OCI-LY3 (cell line): ENCODE measurements around the gene C2orf76.
A peak's percentile ranks its signal among the peaks of the same experiment; 100 is the strongest.

Experiments
- H2AFZ ChIP-seq: fragments of 200-600, 300-600 bp; shearing (Covaris generic); 2 replicates; pipeline ENCODE4 v1.6.0; 2014; ENCODE audit warnings: antibody characterized with exemption, low read depth, low read length
- H3K27ac ChIP-seq: fragments of 200-600, 300-600 bp; sonication (generic); 2 replicates; pipeline ENCODE4 v1.5.1; 2014; ENCODE audit warnings: mild to moderate bottlenecking, low read length, moderate library complexity, mixed read lengths
- H3K27me3 ChIP-seq: fragments of 200-600, 300-600 bp; sonication (generic); 2 replicates; pipeline ENCODE4 v1.6.1; 2014; ENCODE audit warnings: low read depth, low read length, mixed read lengths
- H3K36me3 ChIP-seq: fragments of 200-600, 300-600 bp; sonication (generic); replicated peaks from 2 replicates; pipeline ENCODE3; 2014; ENCODE audit warnings: low read depth, low read length, mixed read lengths
- H3K4me1 ChIP-seq: fragments of 300-600, 200-600 bp; sonication (generic); 2 replicates; pipeline ENCODE4 v1.6.1; 2014; ENCODE audit warnings: low read length, mixed read lengths
- H3K4me2 ChIP-seq: fragments of 200-600, 300-600 bp; sonication (generic); 2 replicates; pipeline ENCODE4 v1.6.1; 2014; ENCODE audit warnings: low read length, mixed read lengths
- H3K4me3 ChIP-seq: fragments of 300-600, 200-600 bp; sonication (generic); 2 replicates; pipeline ENCODE4 v1.5.1; 2014; ENCODE audit warnings: antibody characterized with exemption, mild to moderate bottlenecking, low read length, moderate library complexity
- H3K79me2 ChIP-seq: fragments of 300-600, 200-600 bp; shearing (Covaris generic); 2 replicates; pipeline ENCODE4 v1.6.1; 2014; ENCODE audit warnings: mild to moderate bottlenecking, low read length, mixed read lengths
- H3K9ac ChIP-seq: fragments of 300-600, 200-600 bp; shearing (Covaris generic); 2 replicates; pipeline ENCODE4 v1.6.0; 2014; ENCODE audit warnings: mild to moderate bottlenecking, low read length, moderate library complexity
- H3K9me3 ChIP-seq: fragments of 200-600, 300-600 bp; shearing (Covaris generic); 2 replicates; pipeline ENCODE4 v1.6.1; 2014; ENCODE audit warnings: low read length, mixed read lengths; ENCODE audit not compliant: insufficient read depth
- H4K20me1 ChIP-seq: fragments of 200-600, 300-600 bp; sonication (generic); 2 replicates; pipeline ENCODE4 v1.6.1; 2016; ENCODE audit warnings: low read length, mixed read lengths; ENCODE audit not compliant: insufficient read depth
- EZH2phosphoT487 ChIP-seq: fragments of 200-600 bp; shearing (Covaris generic); IDR thresholded peaks from 2 replicates; pipeline ENCODE4 v1.6.1; 2018; ENCODE audit warnings: antibody characterized with exemption, mixed run types, low read depth
- TF ChIP-seq, protein P1 (sequence below): fragments of 200-600, 300-600 bp; sonication (generic); IDR thresholded peaks from 2 replicates; pipeline ENCODE4 v1.5.1; 2014; ENCODE audit warnings: antibody characterized with exemption, low read length, low read depth

The C2orf76 gene

DNA sequence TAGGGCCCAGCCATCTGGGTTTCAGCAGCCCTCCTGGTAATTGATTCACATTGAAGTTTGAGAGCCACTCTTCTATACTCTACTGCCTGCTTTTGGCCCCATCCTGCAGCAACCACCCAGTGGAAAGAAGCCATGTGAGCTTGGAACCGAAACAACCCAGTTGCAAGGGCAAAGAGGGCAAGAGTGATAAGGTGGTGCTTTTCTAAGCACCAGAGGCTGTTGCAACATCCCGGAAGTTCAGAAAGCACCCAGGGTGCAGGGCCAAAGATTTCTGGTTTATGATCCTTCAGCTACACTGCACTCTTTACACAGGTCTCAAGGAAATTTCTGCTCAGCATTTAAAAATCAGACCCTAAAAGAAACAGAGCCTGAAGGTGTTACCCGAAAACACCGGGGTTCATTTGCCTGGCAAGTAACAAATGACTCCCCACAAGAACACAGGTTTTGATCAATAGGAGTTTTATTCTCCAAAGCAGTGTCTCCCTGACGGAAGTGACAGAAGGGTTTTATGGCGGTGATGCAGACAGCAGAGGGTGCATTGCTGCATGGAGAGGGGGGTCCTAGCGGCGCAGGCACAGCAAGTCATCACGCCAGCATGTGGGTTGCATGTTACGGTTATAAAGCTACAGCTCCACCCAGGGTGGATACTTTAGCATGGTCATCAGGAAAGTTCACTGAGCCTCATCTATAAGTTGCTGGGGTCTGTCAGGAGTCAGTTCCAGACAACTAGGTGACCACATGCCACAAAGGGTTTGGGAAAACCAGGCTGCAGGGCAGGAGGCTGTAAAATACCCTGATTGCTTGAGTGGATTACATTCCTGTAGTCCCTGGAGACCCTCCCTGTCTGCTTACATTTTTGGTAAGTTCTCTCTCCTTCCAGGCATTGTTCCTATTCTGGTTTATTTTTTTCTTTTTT lies 36.3 kb upstream of the C2orf76 start:
- Histone ChIP-seq H3K36me3 (no peaks in the 10 kb centered on the region), H3K4me2 (no peak overlapping the region), H4K20me1 (no peaks in the 10 kb centered on the region), H3K9me3 (no peaks in the 10 kb centered on the region), H3K4me1 (peaks cover 5% of the 10 kb centered on the region; the same call in 1 of the 2 replicates), H2AFZ (peak overlapping the region; percentile 60; the same call in 1 of the 2 replicates), H3K9ac (no peak overlapping the region), H3K79me2 (no peaks in the 10 kb centered on the region), H3K4me3 (no peak overlapping the region), H3K27ac (no peak overlapping the region), H3K27me3 (0 out of 2 replicates have a peak, but pooled peaks cover 3% of the 10 kb centered on the region)
- no peak for TF ChIP-seq EZH2phosphoT487
- TF ChIP-seq, protein P1, sequence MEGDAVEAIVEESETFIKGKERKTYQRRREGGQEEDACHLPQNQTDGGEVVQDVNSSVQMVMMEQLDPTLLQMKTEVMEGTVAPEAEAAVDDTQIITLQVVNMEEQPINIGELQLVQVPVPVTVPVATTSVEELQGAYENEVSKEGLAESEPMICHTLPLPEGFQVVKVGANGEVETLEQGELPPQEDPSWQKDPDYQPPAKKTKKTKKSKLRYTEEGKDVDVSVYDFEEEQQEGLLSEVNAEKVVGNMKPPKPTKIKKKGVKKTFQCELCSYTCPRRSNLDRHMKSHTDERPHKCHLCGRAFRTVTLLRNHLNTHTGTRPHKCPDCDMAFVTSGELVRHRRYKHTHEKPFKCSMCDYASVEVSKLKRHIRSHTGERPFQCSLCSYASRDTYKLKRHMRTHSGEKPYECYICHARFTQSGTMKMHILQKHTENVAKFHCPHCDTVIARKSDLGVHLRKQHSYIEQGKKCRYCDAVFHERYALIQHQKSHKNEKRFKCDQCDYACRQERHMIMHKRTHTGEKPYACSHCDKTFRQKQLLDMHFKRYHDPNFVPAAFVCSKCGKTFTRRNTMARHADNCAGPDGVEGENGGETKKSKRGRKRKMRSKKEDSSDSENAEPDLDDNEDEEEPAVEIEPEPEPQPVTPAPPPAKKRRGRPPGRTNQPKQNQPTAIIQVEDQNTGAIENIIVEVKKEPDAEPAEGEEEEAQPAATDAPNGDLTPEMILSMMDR: no peak

DNA sequence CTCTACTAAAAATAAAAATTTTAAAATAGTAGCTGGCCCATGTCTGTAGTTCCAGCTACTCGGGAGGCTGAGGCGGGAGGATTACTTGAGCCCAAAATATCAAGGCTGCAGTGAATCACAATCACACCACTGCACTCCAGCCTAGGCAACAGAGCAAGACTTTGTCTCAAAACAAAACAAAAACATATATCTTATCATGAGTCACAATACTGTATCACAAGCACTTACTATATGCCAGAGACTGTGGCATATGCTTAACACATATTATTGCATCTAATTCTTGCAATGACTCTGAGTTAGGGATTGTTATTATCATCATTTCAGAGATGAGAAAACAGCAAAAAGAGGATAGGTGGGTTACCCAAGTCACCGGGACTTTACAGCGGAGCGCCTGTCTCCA lies 35.5 kb upstream of the C2orf76 start:
- no peak overlapping the region for H3K9ac ChIP-seq
- 0 out of 2 replicates have a peak, but pooled peaks cover 4% of the 10 kb centered on the region for H3K4me1 ChIP-seq
- 0 out of 2 replicates have a peak, but pooled peaks cover 3% of the 10 kb centered on the region for H3K27me3 ChIP-seq
- no peak overlapping the region for H2AFZ ChIP-seq
- H3K4me3 ChIP-seq: no peak overlapping the region
- no peaks in the 10 kb centered on the region for H3K79me2 ChIP-seq
- H3K4me2 ChIP-seq: no peak overlapping the region
- H3K27ac ChIP-seq: no peak overlapping the region
- no peaks in the 10 kb centered on the region for H4K20me1 ChIP-seq
- TF ChIP-seq, protein P1: no peak
- no peak for TF ChIP-seq EZH2phosphoT487
- H3K9me3 ChIP-seq: no peaks in the 10 kb centered on the region
- H3K36me3 ChIP-seq: no peaks in the 10 kb centered on the region

DNA sequence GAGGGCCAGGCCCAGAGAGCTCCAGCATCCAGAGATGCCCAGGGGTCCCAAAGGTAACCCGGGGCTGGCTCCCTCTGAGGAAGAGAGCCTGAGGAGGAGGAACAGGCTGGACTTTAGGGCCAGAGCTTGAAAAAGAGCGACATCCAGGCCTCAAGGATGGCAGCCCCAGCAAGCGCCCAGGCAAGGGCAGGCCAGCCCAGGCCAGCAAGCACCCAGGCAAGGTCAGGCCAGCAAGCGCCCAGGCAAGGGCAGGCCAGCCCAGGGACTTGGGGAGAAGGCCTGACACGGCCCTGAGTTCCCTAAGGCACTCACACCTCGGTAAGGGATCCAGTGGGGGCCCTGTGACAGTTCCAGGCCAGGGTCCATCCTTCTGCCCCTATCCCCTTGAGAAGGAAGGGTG lies 30.6 kb upstream of the C2orf76 start:
- H3K79me2 ChIP-seq: no peaks in the 10 kb centered on the region
- no peaks in the 10 kb centered on the region for H4K20me1 ChIP-seq
- H3K4me2 ChIP-seq: no peak overlapping the region
- no peak overlapping the region for H3K4me3 ChIP-seq
- no peak overlapping the region for H2AFZ ChIP-seq
- no peak for TF ChIP-seq EZH2phosphoT487
- TF ChIP-seq, protein P1: no peak
- no peak overlapping the region for H3K9ac ChIP-seq
- H3K4me1 ChIP-seq: 0 out of 2 replicates have a peak, but pooled peaks cover 4% of the 10 kb centered on the region
- H3K9me3 ChIP-seq: no peaks in the 10 kb centered on the region
- no peaks in the 10 kb centered on the region for H3K27me3 ChIP-seq
- H3K36me3 ChIP-seq: no peaks in the 10 kb centered on the region
- H3K27ac ChIP-seq: no peak overlapping the region

DNA sequence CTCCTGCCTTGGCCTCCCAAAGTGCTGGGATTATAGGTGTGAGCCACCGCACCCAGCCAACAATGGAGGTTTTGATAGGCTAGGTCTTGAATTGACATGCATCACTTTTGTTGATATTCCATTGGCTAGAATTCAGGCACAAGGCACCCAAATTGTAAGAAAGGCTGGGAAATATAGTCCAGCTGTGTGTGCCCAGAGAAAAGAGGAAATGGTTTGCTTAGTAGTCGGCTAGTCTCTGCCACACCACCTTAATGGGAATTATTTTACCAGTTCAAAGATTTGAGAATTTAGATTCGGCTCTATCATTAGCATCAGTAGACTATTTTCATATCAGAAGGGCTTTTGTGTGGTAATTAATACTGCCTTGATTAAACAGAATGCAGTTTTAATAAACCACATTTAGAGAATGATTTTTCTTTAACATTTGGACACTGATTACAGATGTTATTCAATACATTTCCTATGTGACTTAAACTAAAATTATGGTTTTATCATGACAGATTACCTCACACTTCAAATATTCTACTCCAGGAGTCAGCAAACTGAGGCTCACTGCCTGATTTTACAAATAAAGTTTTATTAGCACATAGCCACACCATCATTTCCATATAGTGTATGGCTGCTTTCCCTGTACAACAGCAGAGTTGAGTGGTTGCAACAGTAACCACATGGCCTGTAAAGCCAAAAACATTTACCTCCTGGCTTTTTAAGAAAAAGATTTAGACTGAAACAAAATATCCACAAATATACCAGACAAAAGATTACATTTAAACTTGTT lies 27.5 kb upstream of the C2orf76 start:
- no peak overlapping the region for H2AFZ ChIP-seq
- no peak overlapping the region for H3K9ac ChIP-seq
- H3K27me3 ChIP-seq: no peaks in the 10 kb centered on the region
- H4K20me1 ChIP-seq: no peaks in the 10 kb centered on the region
- H3K36me3 ChIP-seq: no peaks in the 10 kb centered on the region
- 0 out of 2 replicates have a peak, but pooled peaks cover 4% of the 10 kb centered on the region for H3K4me1 ChIP-seq
- H3K27ac ChIP-seq: no peak overlapping the region
- no peak overlapping the region for H3K4me3 ChIP-seq
- H3K79me2 ChIP-seq: no peaks in the 10 kb centered on the region
- H3K4me2 ChIP-seq: no peak overlapping the region
- H3K9me3 ChIP-seq: no peaks in the 10 kb centered on the region
- no peak for TF ChIP-seq EZH2phosphoT487
- TF ChIP-seq, protein P1: no peak
